Globus pallidus (tissue), 1 donor: ENCODE results near the gene PROX1.

Source experiments
- DNase-seq: peaks from one replicate; pipeline ENCODE4 v3.0.0-alpha.2; 2015; ENCODE audit warnings: low spot score

The PROX1 gene

DNA sequence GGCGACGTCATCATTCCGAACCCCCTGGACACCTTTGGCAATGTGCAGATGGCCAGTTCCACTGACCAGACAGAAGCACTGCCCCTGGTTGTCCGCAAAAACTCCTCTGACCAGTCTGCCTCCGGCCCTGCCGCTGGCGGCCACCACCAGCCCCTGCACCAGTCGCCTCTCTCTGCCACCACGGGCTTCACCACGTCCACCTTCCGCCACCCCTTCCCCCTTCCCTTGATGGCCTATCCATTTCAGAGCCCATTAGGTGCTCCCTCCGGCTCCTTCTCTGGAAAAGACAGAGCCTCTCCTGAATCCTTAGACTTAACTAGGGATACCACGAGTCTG lies 10.0 kb downstream of the PROX1 start:
- no peak for DNase-seq

DNA sequence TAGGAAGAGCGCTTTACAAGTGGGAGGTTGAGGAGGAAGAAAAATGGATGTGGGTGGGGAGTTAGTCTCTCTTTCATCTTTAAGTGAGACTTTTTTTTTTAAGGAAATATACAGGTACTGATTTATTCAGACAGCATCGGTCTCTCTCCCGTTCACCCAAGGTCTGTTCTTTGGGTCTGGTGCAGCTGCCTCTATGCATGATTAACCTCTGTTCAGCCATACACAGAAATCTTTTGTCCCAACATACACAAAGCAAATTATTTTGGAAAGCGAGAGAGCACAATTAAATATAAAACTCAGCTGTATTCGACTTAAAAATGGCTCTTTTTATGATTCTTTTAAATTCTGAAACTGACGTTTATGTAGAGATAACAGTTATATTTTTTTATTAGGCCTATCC lies 11.0 kb downstream of the PROX1 start:
- peak; percentile 58 for DNase-seq

DNA sequence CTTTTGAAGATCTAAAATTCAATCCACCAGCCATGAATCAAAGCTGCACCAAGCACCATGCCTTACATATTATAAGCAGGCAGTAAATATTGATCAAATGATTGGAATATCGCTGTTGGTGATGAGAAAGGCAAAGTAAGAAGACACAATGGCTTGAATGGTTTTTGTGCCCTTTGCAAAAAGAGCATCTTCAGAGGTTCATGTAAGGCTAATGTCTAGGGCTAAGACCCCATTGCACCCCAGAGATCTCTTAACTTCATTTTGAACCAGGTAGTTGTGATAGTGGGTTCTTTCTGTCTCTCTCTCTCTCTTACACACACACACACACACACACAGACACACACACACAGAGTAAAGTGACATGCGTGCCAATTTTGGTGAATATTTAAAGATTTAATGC lies 12.0 kb downstream of the PROX1 start:
- DNase-seq = no peak

DNA sequence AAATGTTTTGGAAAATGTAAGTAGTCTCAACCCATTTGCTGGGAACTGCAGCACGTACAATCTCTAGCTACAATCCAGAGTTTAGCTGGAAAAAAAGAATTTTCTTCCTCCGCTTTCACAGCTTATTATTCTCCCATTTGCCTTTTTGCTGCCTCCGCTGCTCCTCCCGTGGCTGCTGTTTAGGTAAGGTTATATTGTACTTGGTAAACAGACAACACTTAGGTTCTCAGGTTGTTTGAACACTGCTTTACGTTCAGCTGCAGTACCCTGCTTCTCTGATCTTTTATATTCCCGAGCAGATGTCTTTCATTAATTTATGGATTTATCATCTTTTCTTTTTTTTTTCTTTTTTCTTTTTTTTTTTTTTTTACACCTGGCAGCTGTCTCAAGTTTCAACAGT lies 14.3 kb downstream of the PROX1 start:
- no peak for DNase-seq

DNA sequence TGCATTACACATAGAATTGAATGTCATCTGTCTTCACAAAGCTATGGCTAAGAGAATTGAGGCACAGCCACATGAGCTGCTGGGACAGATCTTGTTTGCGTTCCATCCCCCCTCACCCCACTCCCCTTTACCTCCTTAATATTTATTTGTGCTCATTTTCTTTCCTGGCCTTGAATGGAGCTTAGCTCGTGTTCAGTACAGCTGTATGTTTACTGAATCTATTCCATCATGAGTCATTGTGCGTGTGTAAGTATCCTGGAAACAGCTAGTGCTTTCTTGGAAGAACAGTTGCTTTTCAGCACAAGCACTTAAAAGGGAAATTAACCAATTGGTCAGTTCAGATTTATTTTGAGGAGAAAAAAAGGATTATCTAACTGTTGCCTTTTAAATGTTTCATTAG lies 14.7 kb downstream of the PROX1 start:
- DNase-seq = peak; percentile 83

DNA sequence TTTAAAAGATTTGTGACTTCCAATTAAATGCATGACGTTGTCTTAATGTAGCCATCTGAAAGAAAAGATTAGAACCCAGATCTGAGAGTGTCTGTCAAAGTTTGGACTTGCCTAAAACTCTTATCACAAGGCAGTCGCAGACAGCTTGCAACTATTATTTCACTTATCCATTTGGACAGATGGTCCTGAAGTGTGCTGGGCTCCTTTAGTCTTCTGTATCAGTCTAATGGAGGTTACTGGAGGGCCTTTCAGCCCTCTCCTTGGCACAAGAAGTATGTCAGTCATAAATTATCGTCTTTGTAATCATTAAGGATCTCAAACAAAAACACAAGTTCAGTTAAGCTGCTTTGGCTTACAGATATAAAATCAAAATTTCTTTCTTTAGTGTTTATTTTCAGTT lies 15.5 kb downstream of the PROX1 start:
- no peak for DNase-seq

DNA sequence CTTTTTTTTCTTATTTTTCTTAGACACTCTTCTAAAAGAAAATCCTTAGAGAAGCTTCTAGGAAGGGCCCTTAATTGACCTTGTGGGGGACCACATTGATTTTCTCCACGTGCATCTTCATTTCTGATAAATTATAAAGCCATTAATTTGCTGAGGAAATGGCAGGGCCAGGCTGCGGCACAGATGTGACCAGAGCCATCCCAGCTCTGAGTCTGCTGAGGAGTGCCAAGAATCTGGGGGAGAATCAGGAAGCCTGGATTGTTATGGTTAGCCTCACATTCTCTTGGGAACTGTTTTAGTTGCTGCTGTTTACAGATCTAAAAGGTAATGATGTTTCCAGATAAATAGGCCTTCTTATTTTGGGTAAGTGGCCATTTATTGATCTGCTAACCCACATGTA lies 16.2 kb downstream of the PROX1 start:
- peak; percentile 74 for DNase-seq

DNA sequence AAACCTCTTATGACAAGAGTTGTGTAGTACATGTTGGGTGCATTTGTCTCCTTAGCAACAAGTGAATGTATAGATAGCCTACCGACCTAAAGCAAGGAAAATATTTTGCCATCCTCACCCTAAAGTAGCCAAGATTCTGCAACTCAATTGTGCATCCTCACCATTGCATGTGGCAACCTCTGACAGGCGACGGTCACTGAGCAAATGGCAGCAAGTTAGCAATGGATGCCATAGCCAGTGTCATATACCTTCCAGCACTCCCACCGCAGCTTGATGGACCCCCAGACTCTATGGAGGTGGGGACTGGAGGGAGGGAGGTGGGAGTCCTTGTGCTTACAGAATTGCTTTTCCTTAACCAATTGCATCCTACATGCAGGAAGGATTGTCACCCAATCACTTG lies 17.0 kb downstream of the PROX1 start:
- DNase-seq = peak; percentile 35

DNA sequence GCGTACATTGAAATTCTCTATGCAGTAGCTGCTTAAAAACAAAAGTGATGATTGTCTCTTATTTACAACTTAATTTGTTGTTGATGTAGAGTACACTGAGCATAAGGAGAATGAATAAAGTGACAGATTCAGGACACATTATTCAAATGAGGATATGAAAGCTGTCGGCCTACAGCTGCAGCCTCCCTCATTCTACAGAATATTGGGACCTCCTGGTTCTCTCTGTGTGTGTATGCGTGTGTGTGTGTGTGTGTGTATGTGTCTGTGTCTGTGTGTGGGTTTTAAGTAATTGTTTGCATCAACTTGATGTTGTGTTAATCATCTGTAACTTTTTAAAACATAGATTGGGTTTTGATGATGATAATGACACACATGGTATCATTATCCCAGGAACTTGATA lies 17.9 kb downstream of the PROX1 start:
- DNase-seq = peak; percentile 41

DNA sequence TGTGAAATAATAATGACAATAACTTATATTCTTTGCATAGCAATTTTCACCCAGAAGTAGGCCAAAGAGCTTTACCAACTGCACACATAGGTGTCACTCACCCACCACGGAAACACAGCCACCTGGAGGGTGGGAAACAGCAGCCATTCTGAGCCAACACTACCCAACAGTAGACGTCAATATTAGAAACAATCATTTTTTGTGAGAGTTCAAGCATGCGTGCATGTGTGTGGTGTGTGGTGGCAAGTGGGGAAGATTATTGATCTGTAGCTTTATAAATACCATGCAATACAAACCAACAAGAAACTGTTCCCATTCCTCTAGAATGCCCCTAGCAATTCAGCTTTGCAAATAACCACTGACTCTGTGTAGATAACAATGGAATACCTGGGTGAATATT lies 19.1 kb downstream of the PROX1 start:
- DNase-seq = no peak

DNA sequence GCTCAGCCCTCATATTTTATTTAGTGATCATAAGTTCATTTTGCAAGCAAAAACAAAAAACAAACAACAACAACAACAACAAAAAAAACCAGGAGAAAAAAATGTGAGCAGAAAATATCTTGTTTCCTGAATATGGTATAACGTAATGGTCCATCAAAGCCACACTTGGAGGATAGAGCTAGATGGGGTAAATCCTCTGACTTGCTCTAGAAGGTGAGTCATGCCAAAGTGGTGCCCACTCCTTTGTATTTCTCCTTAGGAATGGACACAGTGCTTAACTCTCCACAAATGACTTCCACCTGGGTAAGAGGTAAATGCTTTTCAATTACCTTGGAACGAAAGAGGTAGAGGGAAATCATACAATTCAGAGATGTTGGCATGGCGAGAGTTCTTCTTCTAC lies 20.6 kb downstream of the PROX1 start:
- peak; percentile 25 for DNase-seq

DNA sequence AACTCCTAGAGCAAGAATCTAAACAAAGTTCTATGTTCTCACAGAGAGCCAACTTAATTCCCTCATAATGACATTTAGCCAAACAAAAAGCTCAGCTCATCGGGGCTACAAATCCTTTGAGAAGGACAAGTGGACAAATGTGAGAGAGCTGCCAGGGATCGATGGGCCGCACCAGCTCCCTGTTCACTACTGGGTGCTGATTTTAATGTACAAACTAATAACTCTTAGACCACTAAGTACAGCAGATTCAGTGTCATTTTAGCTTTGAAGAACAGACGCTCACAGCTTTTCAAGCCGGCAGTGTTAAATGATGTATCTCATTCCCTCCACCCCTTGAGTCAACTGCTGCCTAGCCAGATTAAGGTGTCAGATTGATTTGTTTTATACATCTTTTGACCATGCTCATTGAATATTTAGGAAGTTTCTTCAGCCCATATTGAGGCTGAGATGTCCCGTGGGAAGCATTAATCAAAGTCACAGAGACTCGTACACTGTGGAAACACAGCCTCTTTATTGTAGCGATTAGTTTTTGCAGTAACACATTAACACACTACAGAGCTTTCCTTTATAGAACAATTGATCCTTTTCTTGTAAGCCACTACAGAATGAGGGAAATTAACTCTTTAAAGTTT lies 21.1 kb downstream of the PROX1 start:
- peak; percentile 80 for DNase-seq

DNA sequence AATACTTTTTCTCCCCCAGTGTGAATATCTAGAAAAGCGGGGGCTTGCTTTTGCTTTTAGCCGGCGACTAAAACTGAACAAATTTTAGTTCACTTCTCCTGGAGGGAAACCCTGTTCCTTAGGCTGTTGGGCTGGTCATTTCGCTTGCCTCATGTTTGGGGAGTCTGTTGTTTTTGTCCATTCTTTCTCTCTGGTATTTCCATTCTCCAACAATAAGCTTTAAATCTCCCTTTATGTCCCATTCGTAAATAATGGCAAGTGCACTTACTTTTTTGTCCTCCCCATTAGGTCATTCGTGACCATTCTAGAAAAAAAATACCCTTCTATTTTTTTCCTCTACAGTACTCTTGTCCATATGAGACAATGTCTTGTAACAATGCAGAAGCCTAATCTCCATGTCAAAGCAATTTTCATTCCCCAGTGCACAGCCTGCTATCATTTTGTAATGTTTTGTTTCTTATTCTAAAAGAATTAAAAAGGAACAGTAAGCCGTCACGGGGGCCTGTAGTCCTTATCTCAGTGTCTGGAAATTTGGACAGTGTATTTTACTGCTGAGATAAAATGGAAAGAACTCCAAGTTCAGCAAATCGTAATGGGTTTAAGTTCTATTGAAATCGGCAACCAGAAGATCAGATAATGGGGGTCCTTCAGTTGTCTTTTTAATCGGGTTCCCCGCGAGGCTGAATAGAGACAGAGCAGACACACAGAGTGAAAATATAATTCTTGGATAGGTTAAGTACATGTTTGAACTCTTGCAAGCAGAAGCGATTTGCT lies 21.8 kb downstream of the PROX1 start:
- peak; percentile 28 for DNase-seq

DNA sequence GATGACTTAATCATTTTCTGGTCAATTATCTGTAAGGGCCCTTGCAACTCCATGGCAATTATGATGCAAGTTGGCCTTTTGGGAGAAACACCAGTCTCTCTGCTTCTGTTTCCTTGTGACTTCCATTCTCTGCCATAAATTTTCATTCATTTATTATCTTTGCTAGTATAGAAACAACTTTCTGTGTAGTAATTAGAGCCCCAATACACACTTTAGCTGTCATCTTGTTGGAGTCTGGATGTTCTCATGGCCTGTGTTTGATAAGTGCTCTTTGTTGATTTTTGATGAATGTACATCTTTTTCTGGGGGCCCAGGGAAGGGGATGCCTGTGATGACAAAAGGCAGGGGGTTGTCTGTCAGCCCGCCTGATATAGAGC lies 22.4 kb downstream of the PROX1 start:
- no peak for DNase-seq

DNA sequence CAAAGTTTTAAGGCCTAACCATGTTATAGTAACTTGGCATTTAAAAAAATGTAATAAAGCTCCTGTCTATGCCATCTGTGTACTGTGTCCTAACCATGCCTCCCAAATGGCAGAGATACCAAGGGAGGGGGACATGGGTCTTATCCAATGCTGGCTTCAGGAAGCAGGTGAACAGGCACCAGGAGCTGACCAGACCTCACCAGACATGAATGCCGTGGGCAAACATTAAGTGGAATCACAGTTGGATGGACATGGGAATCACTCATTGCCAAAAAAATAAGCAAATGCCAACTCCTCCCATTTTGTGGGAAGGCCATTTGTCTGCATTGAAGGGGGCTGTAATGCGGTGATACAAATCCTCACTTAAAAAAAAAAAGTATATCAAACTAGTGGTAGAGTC lies 22.9 kb downstream of the PROX1 start:
- DNase-seq = no peak

DNA sequence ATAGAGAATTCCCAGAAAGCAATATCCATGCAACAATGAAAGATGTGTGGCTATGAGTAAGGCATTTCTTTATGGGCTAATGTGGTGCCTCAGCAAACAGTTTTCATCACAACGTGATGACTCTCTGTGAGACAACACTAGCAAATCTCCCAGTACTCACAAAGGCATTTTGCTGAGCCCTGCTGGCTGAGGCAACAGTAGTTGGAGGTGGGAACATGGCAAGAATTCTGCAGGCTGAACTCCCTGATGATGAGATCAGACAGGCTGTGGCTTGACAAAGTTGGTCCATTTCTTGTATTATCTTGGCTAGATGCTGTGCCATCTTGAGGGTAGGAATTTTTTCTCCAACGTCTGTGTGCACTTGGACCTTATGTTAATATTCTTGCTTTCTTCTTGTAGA lies 24.6 kb downstream of the PROX1 start:
- no peak for DNase-seq

DNA sequence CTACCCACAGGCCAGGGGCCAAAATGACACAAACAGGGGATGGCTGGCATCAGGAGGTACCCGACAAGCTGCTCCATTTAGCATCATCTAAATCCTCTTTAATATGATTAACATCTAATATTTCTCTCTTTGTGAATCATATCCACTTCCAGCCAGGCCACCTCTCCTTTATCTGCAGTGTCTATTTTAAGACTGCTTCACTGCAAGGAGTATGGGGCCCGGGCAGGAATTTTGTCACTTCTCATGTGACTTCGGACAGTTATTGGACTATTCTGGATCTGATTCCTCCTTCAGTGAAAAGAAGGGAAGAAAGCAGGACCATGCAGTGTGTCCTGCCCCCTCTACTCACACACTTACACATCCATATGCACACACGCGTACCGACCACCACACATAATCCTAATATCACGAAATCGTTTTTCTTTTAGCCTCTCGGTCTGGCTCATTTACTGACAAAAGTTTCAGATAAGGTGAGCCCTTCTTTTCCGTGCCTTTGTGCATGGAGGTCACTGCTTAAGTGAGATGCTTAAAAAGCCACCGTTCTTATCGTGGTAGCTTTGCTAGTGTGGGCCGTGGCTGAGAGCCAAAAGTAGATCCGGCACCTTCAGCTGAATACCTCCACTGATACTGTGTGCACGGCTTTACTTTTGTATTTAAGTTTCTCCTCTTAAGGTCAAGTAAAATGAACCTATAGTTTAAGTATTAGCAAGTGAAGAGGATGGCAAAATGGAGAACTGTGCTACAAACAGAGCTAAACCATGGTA lies 26.0 kb downstream of the PROX1 start:
- no peak for DNase-seq

DNA sequence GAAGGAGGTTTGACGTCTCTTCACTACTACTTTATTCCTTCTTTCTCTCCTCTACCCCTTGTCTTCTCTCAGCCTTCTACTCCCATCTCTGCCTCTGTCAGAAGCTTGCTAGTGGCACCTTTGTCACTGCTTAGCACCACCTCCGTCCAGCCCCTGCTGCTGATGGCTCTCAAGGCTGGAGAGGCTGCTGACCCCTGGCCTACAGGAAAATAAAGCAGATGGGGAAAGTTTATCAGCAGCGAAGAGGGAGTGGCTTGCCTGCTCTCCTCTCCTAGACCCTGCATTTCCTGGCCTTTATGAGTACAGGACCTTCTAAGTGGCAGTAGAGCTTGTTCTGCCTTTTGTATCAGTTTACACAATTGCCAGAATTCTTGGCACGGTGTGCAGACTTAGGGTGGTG lies 27.0 kb downstream of the PROX1 start:
- no peak for DNase-seq

DNA sequence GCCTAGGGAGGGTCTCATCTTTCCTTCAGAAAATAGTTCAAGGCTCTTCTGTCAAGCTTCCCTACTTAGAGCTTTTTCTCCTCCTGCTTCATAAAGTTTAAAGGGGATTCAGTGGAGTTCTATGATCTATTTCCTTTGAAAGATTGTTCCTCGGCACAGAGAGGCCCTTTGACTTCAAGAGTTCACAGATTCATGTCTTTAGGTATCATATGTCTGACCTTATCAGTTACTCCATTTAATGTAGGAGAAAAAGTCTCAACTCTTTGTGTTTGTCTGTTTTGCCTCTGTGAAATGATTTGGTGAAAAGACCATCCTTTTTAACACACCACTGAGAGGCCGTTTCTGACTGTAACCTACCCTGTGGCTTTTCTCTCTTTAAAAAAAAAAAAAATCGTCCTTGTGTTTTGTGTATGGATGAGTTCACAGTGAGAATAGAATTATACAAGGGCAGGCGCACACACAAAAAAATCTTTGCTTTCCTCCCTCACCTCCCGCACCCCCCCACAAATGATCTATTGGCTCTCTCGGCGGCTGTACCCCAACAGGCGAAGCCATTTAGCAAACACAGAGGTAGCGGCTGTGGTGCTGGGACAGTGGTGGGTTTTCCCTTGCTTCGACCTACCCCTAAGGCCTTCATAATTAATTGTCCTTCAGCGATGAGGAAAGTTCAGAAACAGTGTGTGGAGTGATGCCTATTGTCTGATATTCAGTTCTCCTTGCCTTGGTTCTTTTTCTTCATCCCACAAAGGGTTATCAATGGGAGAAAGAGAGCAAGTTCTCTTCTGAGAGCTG lies 29.6 kb downstream of the PROX1 start:
- no peak for DNase-seq

DNA sequence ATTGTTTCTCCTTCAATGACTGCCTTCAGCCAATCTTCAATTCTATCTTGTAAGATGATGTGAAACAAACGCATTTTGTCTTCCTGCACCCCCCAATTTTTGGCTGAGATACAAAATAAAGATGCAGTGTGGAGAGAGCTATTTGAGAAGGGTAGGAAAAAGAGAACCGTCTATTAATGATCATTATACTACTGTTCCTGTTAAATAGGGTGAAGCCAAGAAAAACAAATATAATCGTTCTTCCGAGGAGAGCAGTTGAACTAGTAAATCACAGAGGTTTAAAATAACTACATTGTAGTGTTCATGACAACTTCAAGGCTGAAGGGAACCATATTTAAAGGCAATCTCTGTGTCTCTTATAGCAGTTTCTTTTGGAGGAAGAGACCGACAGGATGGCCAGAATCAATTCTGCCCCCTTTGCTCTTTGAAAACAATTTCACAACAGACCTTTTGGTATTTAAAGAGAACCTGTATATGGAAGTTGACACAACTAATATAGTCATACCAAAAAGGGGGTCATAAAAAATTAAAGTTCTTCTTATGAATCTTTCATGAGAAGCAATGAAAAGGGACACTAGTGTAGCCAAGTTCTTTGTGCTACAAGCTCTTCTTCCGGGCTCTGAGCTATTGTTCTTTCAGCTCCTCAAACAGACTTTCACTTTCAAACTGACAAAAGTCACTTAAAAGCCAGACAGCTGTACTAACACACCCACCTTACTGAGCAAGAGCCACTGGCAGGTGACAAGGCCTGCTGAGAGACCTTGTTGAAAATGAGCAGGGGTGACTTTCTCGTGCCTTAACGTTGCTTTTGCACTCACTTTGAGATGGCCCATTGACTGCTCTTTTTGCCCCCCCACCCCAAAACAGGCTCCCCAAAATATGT lies 30.9 kb downstream of the PROX1 start:
- DNase-seq = peak; percentile 78

DNA sequence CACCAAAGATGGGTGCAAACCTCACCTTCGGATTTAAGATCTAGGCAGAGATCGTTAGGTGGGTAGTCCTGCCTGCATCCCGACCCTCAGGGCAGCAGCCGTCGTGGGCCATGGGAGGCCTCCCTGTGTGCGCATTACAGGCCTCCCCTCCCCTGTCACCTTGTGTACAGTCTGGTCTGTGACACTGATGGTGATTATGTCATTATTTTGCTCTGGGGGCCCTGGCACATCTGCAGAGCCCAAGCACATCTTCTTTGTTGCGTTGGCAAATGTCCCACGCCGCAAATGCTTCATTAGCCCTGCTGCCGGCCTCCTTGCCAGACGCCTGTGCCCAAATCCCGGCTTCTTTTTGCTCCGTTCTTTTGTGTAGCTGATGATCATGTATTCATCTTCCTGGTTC lies 31.7 kb downstream of the PROX1 start:
- DNase-seq = peak; percentile 71

DNA sequence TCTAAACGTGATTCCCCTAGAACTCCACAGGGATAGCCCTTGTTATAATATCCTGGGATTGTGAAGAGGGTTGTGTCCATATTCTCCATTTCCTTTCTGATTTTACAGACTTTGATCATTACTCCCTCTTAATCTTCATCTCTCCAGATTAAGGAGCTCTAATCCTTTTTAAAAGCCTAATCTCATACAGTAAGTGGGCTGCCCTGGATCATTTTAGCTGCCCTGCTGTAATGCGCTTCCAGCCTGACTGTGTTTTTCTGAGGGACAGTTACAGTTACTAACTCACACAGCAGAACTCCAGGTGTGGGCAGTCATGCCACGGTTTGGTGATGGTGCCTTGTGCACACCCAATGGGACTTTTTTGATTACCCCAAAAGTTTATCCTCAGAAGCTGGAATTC lies 33.5 kb downstream of the PROX1 start:
- no peak for DNase-seq
